Mesendoderm (in vitro differentiated cells): Measurements from ENCODE around the gene FHL1. TPM values are rescaled to one million over a fixed set of nuclear protein-coding genes. Genes with fewer than 3 reads are reported as not detected.

Experiments used
- small RNA-seq: library from polyadenylated mRNA; stranded (forward); fragments of <200 nt; extraction: miRNeasy Mini kit (QIAGEN cat#:217004); gene quantifications from one replicate; pipeline ENCODE3, GENCODE V24; 2013; ENCODE audit not compliant: insufficient read depth

FHL1 gene

Small RNA genes lying within 50 kb of the gene (small RNA-seq; reads per million reads assigned to genes)
- not detected for gene RF01210
